ELF-1 (cell line): ENCODE data around the gene ACAP1.

Experiments
- DNase-seq: peaks from one replicate; pipeline ENCODE4 v3.0.0-alpha.2; 2016; ENCODE audit warnings: low read depth, low spot score

The ACAP1 gene

DNA sequence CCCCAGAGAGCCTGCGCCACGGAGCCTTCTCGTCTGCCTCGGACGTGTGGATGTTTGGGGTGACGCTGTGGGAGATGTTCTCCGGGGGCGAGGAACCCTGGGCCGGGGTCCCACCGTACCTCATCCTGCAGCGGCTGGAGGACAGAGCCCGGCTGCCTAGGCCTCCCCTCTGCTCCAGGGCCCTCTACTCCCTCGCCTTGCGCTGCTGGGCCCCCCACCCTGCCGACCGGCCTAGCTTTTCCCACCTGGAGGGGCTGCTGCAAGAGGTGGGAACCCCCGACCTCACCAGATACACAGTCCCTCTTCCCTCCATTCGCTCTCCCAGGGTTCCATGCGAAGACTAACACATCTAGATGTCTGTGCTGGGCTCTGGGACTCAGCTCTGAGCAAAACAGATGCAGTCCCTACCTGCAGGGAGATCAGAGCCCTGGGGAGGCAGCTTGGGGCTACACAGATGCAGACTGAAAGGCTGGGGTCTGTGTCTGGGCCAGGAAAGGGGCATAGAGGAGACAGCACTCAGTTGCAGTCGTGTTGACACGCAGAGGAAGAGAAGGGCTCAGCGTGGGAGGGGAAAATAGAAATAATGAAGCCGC, 48.3 kb downstream of the ACAP1 start:
- no peak for DNase-seq

DNA sequence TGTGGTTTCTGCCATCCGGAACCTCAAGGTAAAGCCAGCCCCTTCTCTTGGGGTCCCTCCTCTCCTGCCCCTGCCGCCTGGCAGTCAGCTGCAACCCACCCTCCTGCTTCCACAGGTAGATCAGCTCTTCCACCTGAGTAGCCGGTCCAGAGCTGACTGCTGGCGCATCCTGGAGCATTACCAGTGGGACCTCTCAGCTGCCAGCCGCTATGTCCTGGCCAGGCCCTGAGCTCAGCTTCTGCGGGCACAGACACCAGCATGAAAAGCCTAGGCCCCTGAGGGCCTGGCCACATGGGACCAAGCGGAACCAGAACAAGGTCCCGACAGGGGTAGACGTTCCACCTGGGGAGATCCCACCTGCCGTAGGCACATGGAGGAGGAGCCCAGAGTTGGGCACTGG, 52.5 kb downstream of the ACAP1 start:
- no peak for DNase-seq

DNA sequence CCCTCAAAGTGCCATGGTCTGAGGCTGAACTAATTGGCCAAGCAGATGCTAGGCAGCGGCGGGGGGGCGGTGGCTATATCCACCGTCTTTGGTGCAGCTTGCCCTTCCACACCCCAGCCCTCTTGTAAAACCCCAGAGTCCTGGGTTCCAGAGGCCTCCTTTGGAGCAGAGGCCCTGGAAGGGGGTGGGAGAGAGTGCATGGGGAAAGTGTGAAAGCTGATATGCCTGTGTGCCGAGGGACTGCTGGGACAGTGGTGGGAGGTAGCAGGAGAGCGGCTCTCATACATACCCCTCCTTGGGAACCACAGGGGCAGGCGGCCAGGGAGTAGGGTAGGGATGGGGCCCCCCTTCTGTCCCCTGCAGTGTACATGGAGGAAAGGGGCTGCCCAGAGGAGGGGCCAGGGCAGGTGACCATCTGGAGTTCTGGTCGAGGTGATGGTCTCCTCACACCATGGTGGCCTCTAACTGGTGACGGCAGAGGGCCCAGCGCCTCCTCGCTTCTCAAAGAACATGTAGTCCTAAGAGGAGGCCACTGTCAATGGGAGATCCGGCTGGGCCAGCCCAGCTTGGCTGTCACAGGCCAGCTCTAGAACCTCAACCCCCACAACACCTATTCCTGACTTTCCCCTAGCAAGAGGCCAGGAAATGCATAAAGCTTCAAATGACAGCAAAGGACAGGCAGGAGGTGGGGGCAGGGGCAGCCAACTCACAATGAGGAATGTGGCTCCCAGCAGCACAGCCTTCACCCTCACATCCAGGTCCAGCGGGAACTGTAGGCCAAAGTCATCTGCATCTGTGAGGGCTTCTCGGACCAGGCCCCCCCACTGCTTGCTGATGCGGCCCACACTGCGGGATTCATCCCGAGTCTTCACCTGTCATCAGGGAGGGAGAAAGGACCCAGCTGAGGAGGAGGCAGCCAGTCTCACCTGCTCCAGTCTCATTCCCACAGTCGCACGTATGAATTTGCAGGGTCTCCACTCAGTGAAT, 53.9 kb downstream of the ACAP1 start:
- DNase-seq = no peak

DNA sequence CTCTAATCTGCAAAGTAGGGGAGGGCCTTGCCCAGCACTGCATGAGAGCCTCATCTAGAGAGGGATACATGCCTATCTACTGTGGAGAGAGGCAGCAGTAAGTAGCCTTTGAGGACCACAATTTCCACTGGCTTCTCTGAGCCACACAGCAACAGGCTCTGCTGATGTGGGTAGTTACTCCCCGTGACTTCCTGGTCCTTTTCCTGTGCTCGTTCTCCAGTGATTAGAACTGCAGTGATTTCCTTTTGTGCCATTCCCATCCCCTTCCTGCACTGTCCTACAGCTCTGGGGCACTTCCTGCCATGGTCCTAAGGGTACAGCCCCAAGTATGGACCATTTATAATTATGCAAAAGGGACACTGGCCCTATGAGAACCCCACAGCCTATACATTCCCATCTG, 55.0 kb downstream of the ACAP1 start:
- DNase-seq = no peak

DNA sequence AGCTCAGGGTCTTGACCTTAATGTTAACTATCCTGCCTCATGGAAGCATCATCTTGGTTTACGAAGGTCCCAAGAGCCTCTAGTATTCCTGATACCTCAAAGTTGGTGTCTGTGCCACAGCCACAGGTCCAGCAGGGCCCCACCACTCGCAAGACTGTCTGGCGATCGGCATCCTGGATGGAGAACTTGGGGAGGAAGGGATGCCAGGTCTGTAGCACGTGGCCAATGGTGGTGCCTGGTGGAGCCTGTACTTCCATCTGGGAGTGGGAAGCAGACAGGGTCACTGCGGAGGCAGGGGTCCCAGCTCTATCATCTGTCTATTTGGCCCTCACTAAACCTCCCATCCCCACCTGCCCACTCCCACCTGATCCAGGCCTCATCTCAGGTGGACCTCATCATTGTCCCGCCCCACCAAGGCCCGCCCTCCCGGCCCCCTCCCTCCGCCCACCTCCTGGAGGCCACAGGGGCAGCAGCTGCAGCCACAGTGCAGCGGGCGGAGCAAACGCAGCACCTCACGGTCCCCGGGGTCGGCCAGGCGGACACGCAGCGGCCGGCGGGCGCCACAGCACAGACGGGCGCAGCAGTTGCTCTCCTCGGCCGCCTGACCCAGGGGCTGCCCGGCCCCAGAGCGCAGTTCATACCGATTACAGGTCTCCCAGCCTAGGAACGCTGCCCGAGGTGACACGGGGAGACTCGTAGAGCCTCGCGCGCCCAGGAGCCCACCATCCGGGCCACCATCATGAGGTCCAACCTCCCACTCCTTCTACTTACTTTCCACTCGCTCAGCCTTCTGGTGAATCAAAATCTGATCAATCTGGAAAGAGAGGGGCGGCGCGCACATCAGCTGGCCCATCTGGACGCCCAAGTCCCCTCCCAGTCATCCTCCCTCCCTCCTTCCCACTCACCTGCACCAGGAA, 56.6 kb downstream of the ACAP1 start:
- no peak for DNase-seq

DNA sequence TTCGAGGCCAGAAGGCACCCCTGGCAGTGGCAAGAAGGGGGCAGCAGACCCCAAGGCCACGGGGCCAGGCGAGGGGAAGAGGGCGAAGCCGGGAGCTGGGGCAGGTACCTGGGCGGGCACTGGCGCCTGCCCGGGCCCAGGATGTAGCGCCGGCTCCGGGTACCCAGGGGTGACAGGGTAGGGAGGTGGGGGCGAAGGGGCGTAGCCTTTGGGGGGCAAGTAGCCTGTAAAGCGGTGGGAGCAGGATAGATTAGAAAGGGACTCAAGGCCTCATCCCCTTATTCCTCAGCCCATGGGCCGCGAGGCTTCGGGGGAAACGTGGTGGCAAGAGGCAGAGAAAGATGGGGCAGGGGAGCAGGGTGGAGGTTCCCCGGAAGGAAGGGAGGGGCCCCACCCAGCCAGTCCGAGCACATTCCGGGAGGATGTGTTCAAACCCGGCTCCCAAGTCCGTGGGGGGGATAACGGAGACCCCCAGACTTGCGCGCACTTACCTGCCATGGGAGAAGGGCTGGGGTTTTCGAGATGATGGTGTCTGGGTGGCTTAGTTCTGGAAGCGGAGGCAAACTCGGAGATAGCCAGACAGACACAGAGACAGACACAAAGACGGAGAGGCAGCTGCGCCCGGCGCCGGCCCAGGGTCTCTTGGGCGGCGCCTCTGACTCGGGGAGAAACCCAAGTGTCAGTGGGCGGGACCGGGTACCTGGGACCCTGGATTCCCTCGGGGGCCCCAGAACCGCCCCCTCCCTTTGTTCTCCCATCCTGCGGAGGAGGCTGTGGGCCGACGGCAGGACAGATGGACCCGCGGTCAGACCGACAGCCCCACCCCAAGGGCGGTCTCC, 57.5 kb downstream of the ACAP1 start:
- peak; percentile 37 for DNase-seq

DNA sequence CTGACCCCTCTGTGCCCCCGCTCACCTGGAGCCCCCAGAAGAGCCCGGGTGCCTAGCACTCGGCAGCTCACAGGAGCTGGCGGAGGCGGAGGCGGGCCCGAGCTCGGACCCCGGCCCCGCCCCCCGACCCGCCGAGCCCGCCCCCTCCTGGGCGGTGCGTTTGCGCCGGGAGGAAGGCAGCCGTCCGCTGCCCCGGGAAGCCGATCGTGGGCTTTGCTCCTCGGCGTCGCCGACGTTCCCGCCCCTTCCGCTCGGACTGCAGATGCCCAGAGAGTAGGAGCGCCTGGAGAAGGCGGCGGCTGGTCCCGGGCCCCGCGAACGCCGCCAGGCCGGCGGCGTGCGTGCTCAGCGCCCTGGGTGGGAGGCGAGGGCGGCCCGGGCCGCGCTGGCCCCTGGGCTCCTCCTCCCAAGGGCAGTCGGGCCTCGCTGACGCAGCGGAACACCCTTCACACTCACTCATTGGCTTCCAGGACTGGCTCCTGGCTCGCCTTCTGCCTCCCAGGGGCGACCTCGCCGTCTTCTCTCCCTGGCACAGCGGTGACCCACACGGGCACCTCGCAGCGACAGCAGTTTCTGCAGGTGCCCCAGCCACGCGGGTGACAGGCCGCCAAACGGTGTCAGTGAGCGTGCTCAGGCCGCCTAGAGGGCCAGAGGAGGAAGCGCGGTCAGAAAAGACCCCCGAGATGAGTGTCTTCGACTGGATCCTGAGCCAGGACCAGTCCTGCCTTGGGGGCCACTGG, 58.3 kb downstream of the ACAP1 start, which contains the start of gene PLSCR3:
Gene PLSCR3 (minus strand): TSS at position 74 of the 740 bp plus-strand sequence. CDS start 415 bp downstream, outside the sequence.
- DNase-seq = peak; percentile 80

DNA sequence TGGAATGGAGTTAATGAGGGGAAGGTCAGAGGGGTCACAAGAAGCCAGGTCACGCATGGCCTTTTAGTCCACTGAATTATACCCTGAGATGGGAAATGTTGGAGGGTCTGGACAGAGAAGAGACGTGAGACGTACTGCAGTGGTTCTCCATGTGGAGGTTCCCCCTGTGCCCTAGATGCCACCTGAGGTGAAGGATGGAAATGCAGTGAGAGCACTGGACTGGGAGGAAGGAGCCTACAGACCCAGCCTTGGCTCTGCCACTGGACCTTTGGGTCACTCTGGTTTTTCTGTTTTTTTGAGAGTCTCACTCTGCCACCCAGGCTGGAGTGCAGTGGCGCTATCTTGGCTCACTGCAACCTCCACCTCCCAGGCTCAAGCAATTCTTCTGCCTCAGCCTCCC, 59.8 kb downstream of the ACAP1 start:
- DNase-seq = no peak

DNA sequence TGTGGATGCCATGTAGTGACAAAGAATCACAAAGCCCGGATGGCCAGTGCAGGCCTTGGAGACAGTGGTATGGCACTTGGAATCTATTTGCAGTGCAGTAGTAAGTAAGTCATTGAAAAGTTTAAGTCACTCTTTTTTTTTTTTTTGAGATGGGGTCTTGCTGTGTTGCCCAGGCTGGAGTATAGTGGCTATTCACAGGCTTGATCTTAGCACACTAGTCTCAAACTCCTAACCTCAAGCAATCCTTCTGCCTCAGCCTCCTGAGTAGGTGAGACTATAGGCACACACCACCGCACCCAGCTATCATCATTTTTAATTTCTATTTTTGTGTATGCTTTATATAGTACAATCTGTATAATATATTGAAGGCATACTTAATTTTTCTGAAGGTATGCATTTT, 62.3 kb downstream of the ACAP1 start:
- DNase-seq = no peak
